GM23248 (cell line): ENCODE measurements around the gene CTDSP1. TPM values are rescaled to one million over a fixed set of nuclear protein-coding genes. Genes with fewer than 3 reads are reported as not detected.

ENCODE experiments used
- DNase-seq: peaks from one replicate; pipeline ENCODE4 v3.0.0-alpha.2; 2015
- H2AFZ ChIP-seq: fragments of 200-600 bp; sonication (generic); 2 replicates; pipeline ENCODE4 v1.6.1; 2016; ENCODE audit warnings: antibody characterized with exemption
- H3F3A ChIP-seq: fragments of 200-600 bp; sonication (generic); 2 replicates; pipeline ENCODE4 v1.6.1; 2016; ENCODE audit warnings: mild to moderate bottlenecking, antibody characterized with exemption, mixed run types; ENCODE audit not compliant: insufficient read depth
- H3K27ac ChIP-seq: fragments of 200-600 bp; sonication (generic); 2 replicates; pipeline ENCODE4 v1.5.1; 2016; ENCODE audit warnings: mild to moderate bottlenecking
- H3K27me3 ChIP-seq: fragments of 200-600 bp; sonication (generic); replicated peaks from 2 replicates; pipeline ENCODE4 v1.6.1; 2016; ENCODE audit warnings: mild to moderate bottlenecking; ENCODE audit not compliant: insufficient read depth
- H3K36me3 ChIP-seq: fragments of 200-600 bp; sonication (generic); 2 replicates; pipeline ENCODE4 v1.6.1; 2016; ENCODE audit warnings: low read depth, mild to moderate bottlenecking
- H3K4me1 ChIP-seq: fragments of 200-600 bp; sonication (generic); 2 replicates; pipeline ENCODE4 v1.6.1; 2016; ENCODE audit warnings: mild to moderate bottlenecking; ENCODE audit not compliant: insufficient read depth
- H3K4me2 ChIP-seq: fragments of 200-600 bp; sonication (generic); one replicate; pipeline ENCODE4 v1.6.1; 2016; ENCODE audit warnings: mild to moderate bottlenecking; ENCODE audit not compliant: unreplicated experiment
- H3K4me3 ChIP-seq: fragments of 200-600 bp; sonication (generic); 2 replicates; pipeline ENCODE4 v1.5.1; 2016; ENCODE audit warnings: mild to moderate bottlenecking
- H3K79me2 ChIP-seq: fragments of 200-600 bp; sonication (generic); 2 replicates; pipeline ENCODE4 v1.6.1; 2016; ENCODE audit warnings: mild to moderate bottlenecking; ENCODE audit not compliant: insufficient read depth
- H3K9ac ChIP-seq: fragments of 200-600 bp; sonication (generic); 2 replicates; pipeline ENCODE4 v1.6.1; 2016; ENCODE audit warnings: mild to moderate bottlenecking
- H3K9me2 ChIP-seq: fragments of 200-600 bp; sonication (generic); 2 replicates; pipeline ENCODE4 v1.6.1; 2016; ENCODE audit warnings: mixed run types, mild to moderate bottlenecking, moderate library complexity; ENCODE audit not compliant: insufficient read depth
- H3K9me3 ChIP-seq: fragments of 200-600 bp; sonication (generic); one replicate; pipeline ENCODE4 v1.6.1; 2017; ENCODE audit warnings: low read depth
- H4K20me1 ChIP-seq: fragments of 200-600 bp; sonication (generic); 2 replicates; pipeline ENCODE4 v1.6.0; 2016; ENCODE audit not compliant: insufficient read depth
- EZH2 ChIP-seq: fragments of 200-600 bp; sonication (generic); IDR thresholded peaks from 2 replicates; pipeline ENCODE4 v1.6.1; 2018; ENCODE audit warnings: antibody characterized with exemption, mild to moderate bottlenecking; ENCODE audit not compliant: insufficient read depth, poor library complexity, severe bottlenecking
- EZH2phosphoT487 ChIP-seq: fragments of 200-600 bp; sonication (generic); IDR thresholded peaks from 2 replicates; pipeline ENCODE4 v1.6.1; 2018; ENCODE audit warnings: antibody characterized with exemption, moderate library complexity, mild to moderate bottlenecking, low read depth; ENCODE audit not compliant: insufficient read depth
- WGBS, 2 experiments: methylation state at CpG; one replicate each; pipeline ENCODE4 v1.1.6; 2015 to 2017; ENCODE audit warnings: low lambda C conversion rate in 2 of 2, low coverage in 1 of 2; ENCODE audit errors: missing lambda C conversion rate in 2 of 2; 5-methylcytosine and 5-hydroxymethylcytosine counted together
- in situ Hi-C: fragments of 300-500 bp; cut with MboI; formaldehyde crosslinking; loops from 2 replicates; pipeline ENCODE4 v1.15.0; 2020
- polyA plus RNA-seq: library from polyadenylated mRNA; unstranded; fragments of >200 nt; fragmentation: Nextera tagmentation; extraction: Ambion mirVana; gene quantifications from 2 replicates; pipeline ENCODE4 v1.2.1, GENCODE V29; 2016
- total RNA-seq: library from RNA; depleted of rRNA; stranded (reverse); fragments of >200 nt; shearing (Covaris generic); gene quantifications from 2 replicates; pipeline ENCODE4 v1.2.3, GENCODE V29; 2014

Gene CTDSP1
- total and polyA plus RNA-seq, 2 experiments from 2014 or later: 28.5 to 119 TPM

DNA sequence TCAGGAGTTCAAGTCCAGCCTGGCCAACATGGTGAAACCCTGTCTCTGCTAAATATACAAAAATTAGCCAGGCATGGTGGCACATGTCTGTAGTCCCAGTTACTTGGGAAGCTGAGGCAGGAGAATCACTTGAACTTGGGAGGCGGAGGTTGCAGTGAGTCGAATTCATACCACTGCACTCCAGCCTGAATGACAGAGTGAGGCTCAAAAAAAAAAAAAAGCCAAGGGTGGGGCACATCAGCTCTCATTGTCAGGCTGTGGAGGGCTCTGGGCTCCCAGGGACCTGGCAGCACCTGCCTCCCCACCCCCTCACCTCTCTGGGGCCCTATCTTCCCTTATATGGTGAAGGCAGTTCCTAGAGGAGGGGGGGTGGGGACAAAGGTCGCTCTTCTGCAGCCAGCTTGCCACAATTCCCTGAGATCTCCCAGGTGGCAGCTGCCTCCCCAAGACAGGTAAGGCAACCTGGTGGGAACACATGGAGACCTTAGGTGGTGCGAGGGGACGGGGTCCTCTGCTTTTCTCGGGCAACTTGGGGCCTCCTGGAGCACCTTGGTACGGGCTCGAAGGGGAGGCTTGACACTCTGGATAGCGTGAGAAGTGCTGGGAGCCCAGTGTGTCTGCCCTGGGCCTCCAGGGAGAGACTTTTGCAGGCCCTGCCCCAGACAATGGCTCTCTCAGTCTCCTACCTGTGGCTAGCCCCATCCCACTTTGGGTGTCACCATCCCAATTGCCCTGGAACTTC, 19.2 kb downstream of the CTDSP1 start, which contains the start of gene VIL1:
VIL1 (plus strand) TSS at position 407 of the 742 bp plus-strand sequence. CDS start 4,656 bp downstream, outside the sequence.
- Histone ChIP-seq H4K20me1 (no peaks in the 10 kb centered on the region), H3K9me3 (no peaks in the 10 kb centered on the region), H3K27me3 (no peaks in the 10 kb centered on the region), H3K9ac (no peak within 1 kb of the TSS), H3K36me3 (no peaks in the 10 kb centered on the region), H2AFZ (no peak within 1 kb of the TSS), H3K79me2 (no peaks in the 10 kb centered on the region), H3K4me3 (no peak within 1 kb of the TSS), H3K9me2 (no peaks in the 10 kb centered on the region), H3K4me1 (no peaks in the 10 kb centered on the region), H3F3A (no peaks in the 10 kb centered on the region), H3K4me2 (no peak within 1 kb of the TSS), H3K27ac (no peak within 1 kb of the TSS)
- in situ Hi-C loops: no loop called here
- WGBS, 2 experiments: 80 to 82% methylated on average over 9 of the region's 9 CpGs
- no peak for DNase-seq
- TF ChIP-seq EZH2: no peak

- Histone ChIP-seq H3K4me2 (no peak overlapping the region), H3K9ac (no peak overlapping the region), H4K20me1 (no peaks in the 10 kb centered on the region), H3K9me3 (no peaks in the 10 kb centered on the region), H3K4me1 (no peaks in the 10 kb centered on the region), H3K27me3 (no peaks in the 10 kb centered on the region), H3K9me2 (no peaks in the 10 kb centered on the region), H3K4me3 (no peak overlapping the region), H2AFZ (no peak overlapping the region), H3K79me2 (no peaks in the 10 kb centered on the region), H3K27ac (no peak overlapping the region), H3K36me3 (no peaks in the 10 kb centered on the region), H3F3A (no peaks in the 10 kb centered on the region)
- in situ Hi-C loops: no loop called here
- 79 to 82% methylated on average over 7 of the region's 7 CpGs for WGBS, 2 experiments
- TF ChIP-seq EZH2 (no peak), EZH2phosphoT487 (no peak)
- no peak for DNase-seq
Measured at GRCh38 chr2:218419630-218420216, 20.1 kb downstream of the CTDSP1 start.

- no peaks in the 10 kb centered on the region for H3K27me3 ChIP-seq
- H3K36me3 ChIP-seq: no peaks in the 10 kb centered on the region
- TF ChIP-seq EZH2phosphoT487 (no peak), EZH2 (no peak)
- no peak overlapping the region for H3K4me3 ChIP-seq
- in situ Hi-C loops: no loop called here
- H3K9ac ChIP-seq: no peak overlapping the region
- WGBS, 2 experiments: 64 to 65% methylated on average over 2 of the region's 2 CpGs
- no peaks in the 10 kb centered on the region for H3K9me2 ChIP-seq
- H3F3A ChIP-seq: no peaks in the 10 kb centered on the region
- H3K79me2 ChIP-seq: no peaks in the 10 kb centered on the region
- H3K9me3 ChIP-seq: no peaks in the 10 kb centered on the region
- H4K20me1 ChIP-seq: no peaks in the 10 kb centered on the region
- no peak overlapping the region for H2AFZ ChIP-seq
- H3K4me1 ChIP-seq: no peaks in the 10 kb centered on the region
- no peak for DNase-seq
- no peak overlapping the region for H3K4me2 ChIP-seq
- H3K27ac ChIP-seq: no peak overlapping the region
Measured at GRCh38 chr2:218421027-218421426, 21.4 kb downstream of the CTDSP1 start.

DNA sequence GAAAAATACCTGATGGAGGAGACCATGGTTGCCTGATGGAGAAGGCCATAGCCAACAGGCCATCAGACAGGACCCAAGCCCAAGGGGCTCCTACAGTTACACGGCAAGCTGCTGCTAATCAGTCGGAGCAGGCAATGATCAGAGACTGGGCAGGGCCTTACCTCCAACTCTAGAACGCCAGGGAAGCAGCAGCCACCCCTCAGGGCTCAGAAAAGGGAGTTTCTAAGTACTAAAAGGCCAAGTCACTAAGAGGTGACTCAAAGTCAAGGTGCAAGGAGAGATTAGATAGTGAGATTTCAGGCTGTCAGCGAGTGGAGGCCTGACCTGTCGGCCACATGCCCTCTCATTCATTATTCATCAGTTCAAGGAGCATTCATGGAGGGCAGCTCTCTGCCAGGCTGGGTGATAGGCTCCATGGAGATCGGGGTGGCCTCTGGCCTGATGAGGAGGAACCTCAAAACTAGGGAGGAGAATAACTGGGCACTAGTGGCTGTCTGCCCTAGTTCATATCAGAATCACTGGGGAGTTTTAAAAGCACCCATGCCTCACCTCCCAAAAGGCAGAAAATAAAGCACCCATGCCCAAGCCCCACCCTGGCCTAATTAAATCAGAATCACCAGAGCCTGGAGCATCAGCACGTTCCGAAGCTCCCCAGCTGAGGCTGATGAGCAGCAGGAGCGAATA, 22.9 kb downstream of the CTDSP1 start:
- H3K27ac ChIP-seq: no peak overlapping the region
- no peaks in the 10 kb centered on the region for H3K9me2 ChIP-seq
- no peaks in the 10 kb centered on the region for H3K79me2 ChIP-seq
- H3K4me1 ChIP-seq: no peaks in the 10 kb centered on the region
- no peak for DNase-seq
- H3F3A ChIP-seq: no peaks in the 10 kb centered on the region
- no peaks in the 10 kb centered on the region for H3K9me3 ChIP-seq
- in situ Hi-C loops: no loop called here
- no peak overlapping the region for H2AFZ ChIP-seq
- 63 to 68% methylated on average over 9 of the region's 9 CpGs for WGBS, 2 experiments
- no peak overlapping the region for H3K4me2 ChIP-seq
- no peaks in the 10 kb centered on the region for H4K20me1 ChIP-seq
- no peak for TF ChIP-seq EZH2
- no peak for TF ChIP-seq EZH2phosphoT487
- no peaks in the 10 kb centered on the region for H3K27me3 ChIP-seq
- H3K4me3 ChIP-seq: no peak overlapping the region
- no peaks in the 10 kb centered on the region for H3K36me3 ChIP-seq
- H3K9ac ChIP-seq: no peak overlapping the region
